CD4-positive, CD25-positive, alpha-beta regulatory T cell (primary cell): ENCODE measurements around the gene LMLN. TPM values are rescaled to one million over a fixed set of nuclear protein-coding genes. Genes with fewer than 3 reads are reported as not detected.

Experiments used
- ATAC-seq, 2 donors: fragments of 150-1000 bp; cut with Tn5 transposase; one replicate each; pipeline ENCODE4 v1.10.0; 2021; ENCODE audit warnings: low read depth in 2 of 2, moderate number of reproducible peaks in 2 of 2, moderate library complexity in 1 of 2
- DNase-seq, 3 donors: peaks; one replicate each; pipeline versions ENCODE4 v3.0.0 to v3.0.0-alpha.2; 2012 to 2022; ENCODE audit warnings: mixed read lengths in 1 of 3
- H3K27ac ChIP-seq: one replicate; pipeline ENCODE4 v1.7.0; 2013; ENCODE audit warnings: mild to moderate bottlenecking, low read length; ENCODE audit not compliant: insufficient read depth, poor library complexity, severe bottlenecking
- H3K27me3 ChIP-seq: one replicate; pipeline ENCODE4 v1.7.0; 2013; ENCODE audit warnings: low read length; ENCODE audit not compliant: control insufficient read depth, insufficient read depth
- H3K36me3 ChIP-seq: one replicate; pipeline ENCODE4 v1.7.0; 2013; ENCODE audit warnings: mild to moderate bottlenecking, low read length, moderate library complexity; ENCODE audit not compliant: control insufficient read depth, insufficient read depth
- H3K4me1 ChIP-seq: 2 replicates; pipeline ENCODE4 v1.7.0; 2013; ENCODE audit warnings: mild to moderate bottlenecking, low read length; ENCODE audit not compliant: insufficient read depth, control insufficient read depth, poor library complexity, severe bottlenecking
- H3K4me3 ChIP-seq: one replicate; pipeline ENCODE4 v1.7.0; 2013; ENCODE audit warnings: low read depth, mild to moderate bottlenecking, low read length, moderate library complexity
- H3K9me3 ChIP-seq, 2 experiments: 1 replicate in 1 of 2; 2 replicates in 1 of 2; pipeline ENCODE4 v1.7.0; 2013; ENCODE audit warnings: low read length in 2 of 2, mild to moderate bottlenecking in 1 of 2, moderate library complexity in 1 of 2; ENCODE audit not compliant: control insufficient read depth in 2 of 2
- H3K27ac Mint-ChIP-seq, 3 donors: one replicate each; pipeline ENCODE4 v1.8.0; 2020 to 2022; ENCODE audit warnings: mild to moderate bottlenecking in 3 of 3, mixed read lengths in 3 of 3, moderate library complexity in 2 of 3
- H3K27me3 Mint-ChIP-seq: one replicate; pipeline ENCODE4 v1.8.0; 2022; ENCODE audit warnings: mild to moderate bottlenecking, mixed read lengths
- H3K36me3 Mint-ChIP-seq: one replicate; pipeline ENCODE4 v1.8.0; 2020; ENCODE audit warnings: mixed read lengths
- H3K4me1 Mint-ChIP-seq, 4 donors: one replicate each; pipeline ENCODE4 v1.8.0; 2020 to 2022; ENCODE audit warnings: mixed read lengths in 4 of 4, mild to moderate bottlenecking in 1 of 4
- H3K4me3 Mint-ChIP-seq, 4 donors: one replicate each; pipeline ENCODE4 v1.8.0; 2020 to 2022; ENCODE audit warnings: mild to moderate bottlenecking in 4 of 4, mixed read lengths in 4 of 4, moderate library complexity in 3 of 4
- H3K9me3 Mint-ChIP-seq, 7 donors: one replicate each; pipeline ENCODE4 v1.8.0; 2020 to 2022; ENCODE audit warnings: mixed read lengths in 7 of 7, mild to moderate bottlenecking in 3 of 7, moderate library complexity in 2 of 7
- polyA plus RNA-seq, 4 donors: library from polyadenylated mRNA; unstranded; fragments of 300-500 nt; fragmentation: Illumina TruSeq; gene quantifications; one replicate each; pipeline ENCODE4 v1.2.3, GENCODE V29; 2021
- total RNA-seq: library from RNA; stranded (reverse); gene quantifications from one replicate; pipeline ENCODE4 v1.2.3, GENCODE V29; 2022

Gene LMLN
- total and polyA plus RNA-seq, 5 donors from 2014 or later: 0.57 to 2.5 (median 1.8) TPM

- no peak overlapping the region for H3K4me3 ChIP-seq
- H3K36me3 Mint-ChIP-seq: peaks cover 8% of the 10 kb centered on the region
- no peak overlapping the region for H3K27ac Mint-ChIP-seq
- H3K9me3 ChIP-seq: no peaks in the 10 kb centered on the region
- H3K4me1 Mint-ChIP-seq: peaks cover 0 to 27% (median 11%) of the 10 kb centered on the region in 4 donors
- H3K27ac ChIP-seq: no peak overlapping the region
- no peaks in the 10 kb centered on the region for H3K27me3 ChIP-seq
- ATAC-seq (no peak), DNase-seq (peak in 1 of 3 donors; percentile 11)
- H3K27me3 Mint-ChIP-seq: no peaks in the 10 kb centered on the region
- peaks cover 0 to 1% (median 0%) of the 10 kb centered on the region in 7 donors for H3K9me3 Mint-ChIP-seq
- H3K36me3 ChIP-seq: no peaks in the 10 kb centered on the region
- no peak overlapping the region for H3K4me3 Mint-ChIP-seq
- H3K4me1 ChIP-seq: peaks cover 3% of the 10 kb centered on the region
Measured at GRCh38 chr3:197983076-197983475, 23.1 kb downstream of the LMLN start.

GRCh38 chr3:197989651-197990050 lies 29.6 kb downstream of the LMLN start:
- no peaks in the 10 kb centered on the region for H3K9me3 ChIP-seq
- H3K27ac ChIP-seq: no peak overlapping the region
- Mint-ChIP-seq H3K36me3 (peaks cover 33% of the 10 kb centered on the region), H3K9me3 (no peaks in the 10 kb centered on the region), H3K27ac (no peak overlapping the region), H3K4me1 (no peaks in the 10 kb centered on the region), H3K4me3 (no peak overlapping the region), H3K27me3 (no peaks in the 10 kb centered on the region)
- H3K27me3 ChIP-seq: no peaks in the 10 kb centered on the region
- DNase-seq: no peak
- H3K36me3 ChIP-seq: peaks cover 2% of the 10 kb centered on the region
- ATAC-seq: no peak
- H3K4me3 ChIP-seq: no peak overlapping the region
- no peaks in the 10 kb centered on the region for H3K4me1 ChIP-seq

- H3K9me3 Mint-ChIP-seq: no peaks in the 10 kb centered on the region
- Histone ChIP-seq H3K4me3 (no peak overlapping the region), H3K27ac (no peak overlapping the region), H3K9me3 (no peaks in the 10 kb centered on the region), H3K36me3 (peaks cover 2% of the 10 kb centered on the region), H3K4me1 (no peaks in the 10 kb centered on the region), H3K27me3 (no peaks in the 10 kb centered on the region)
- H3K27ac Mint-ChIP-seq: no peak overlapping the region
- DNase-seq (no peak), ATAC-seq (no peak)
- H3K27me3 Mint-ChIP-seq: no peaks in the 10 kb centered on the region
- peaks cover 27% of the 10 kb centered on the region for H3K36me3 Mint-ChIP-seq
- no peaks in the 10 kb centered on the region for H3K4me1 Mint-ChIP-seq
- no peak overlapping the region for H3K4me3 Mint-ChIP-seq
Measured at GRCh38 chr3:197994736-197995135, 34.7 kb downstream of the LMLN start.

- Mint-ChIP-seq H3K27me3 (no peaks in the 10 kb centered on the region), H3K4me3 (no peak overlapping the region), H3K4me1 (no peaks in the 10 kb centered on the region), H3K27ac (no peak overlapping the region), H3K36me3 (peaks cover 24% of the 10 kb centered on the region), H3K9me3 (no peaks in the 10 kb centered on the region)
- DNase-seq (no peak), ATAC-seq (no peak)
- no peaks in the 10 kb centered on the region for H3K27me3 ChIP-seq
- no peaks in the 10 kb centered on the region for H3K36me3 ChIP-seq
- no peaks in the 10 kb centered on the region for H3K9me3 ChIP-seq
- no peak overlapping the region for H3K4me3 ChIP-seq
- H3K27ac ChIP-seq: no peak overlapping the region
- H3K4me1 ChIP-seq: no peaks in the 10 kb centered on the region
Measured at GRCh38 chr3:197996855-197997254, 36.8 kb downstream of the LMLN start.

- Histone ChIP-seq H3K4me3 (no peak overlapping the region), H3K36me3 (no peaks in the 10 kb centered on the region), H3K9me3 (no peaks in the 10 kb centered on the region), H3K4me1 (no peaks in the 10 kb centered on the region), H3K27me3 (no peaks in the 10 kb centered on the region), H3K27ac (no peak overlapping the region)
- peaks cover 13% of the 10 kb centered on the region for H3K36me3 Mint-ChIP-seq
- ATAC-seq (no peak), DNase-seq (no peak)
- no peak overlapping the region for H3K4me3 Mint-ChIP-seq
- no peaks in the 10 kb centered on the region for H3K4me1 Mint-ChIP-seq
- no peak overlapping the region for H3K27ac Mint-ChIP-seq
- no peaks in the 10 kb centered on the region for H3K27me3 Mint-ChIP-seq
- H3K9me3 Mint-ChIP-seq: no peaks in the 10 kb centered on the region
Measured at GRCh38 chr3:197997936-197998335, 37.9 kb downstream of the LMLN start.

GRCh38 chr3:198017090-198017489 lies 57.1 kb downstream of the LMLN start:
- no peak overlapping the region for H3K4me3 ChIP-seq
- Mint-ChIP-seq H3K36me3 (peaks cover 9% of the 10 kb centered on the region), H3K27ac (no peak overlapping the region), H3K27me3 (no peaks in the 10 kb centered on the region), H3K4me3 (no peak overlapping the region), H3K9me3 (peaks cover 0 to 2% (median 0%) of the 10 kb centered on the region in 7 donors), H3K4me1 (no peaks in the 10 kb centered on the region)
- no peak for DNase-seq
- no peak overlapping the region for H3K27ac ChIP-seq
- no peaks in the 10 kb centered on the region for H3K9me3 ChIP-seq
- H3K4me1 ChIP-seq: no peaks in the 10 kb centered on the region
- ATAC-seq: no peak
- H3K27me3 ChIP-seq: no peaks in the 10 kb centered on the region
- H3K36me3 ChIP-seq: no peaks in the 10 kb centered on the region

- no peak for ATAC-seq
- peaks cover 0 to 1% (median 0%) of the 10 kb centered on the region in 7 donors for H3K9me3 Mint-ChIP-seq
- no peaks in the 10 kb centered on the region for H3K27me3 ChIP-seq
- no peak overlapping the region for H3K27ac ChIP-seq
- H3K36me3 ChIP-seq: peaks cover 4% of the 10 kb centered on the region
- H3K27me3 Mint-ChIP-seq: no peaks in the 10 kb centered on the region
- no peak overlapping the region for H3K4me3 ChIP-seq
- no peak overlapping the region for H3K4me3 Mint-ChIP-seq
- H3K4me1 ChIP-seq: no peaks in the 10 kb centered on the region
- no peaks in the 10 kb centered on the region for H3K9me3 ChIP-seq
- no peak overlapping the region for H3K27ac Mint-ChIP-seq
- DNase-seq: no peak
- H3K4me1 Mint-ChIP-seq: no peaks in the 10 kb centered on the region
- peaks cover 13% of the 10 kb centered on the region for H3K36me3 Mint-ChIP-seq
Measured at GRCh38 chr3:198018416-198018815, 58.4 kb downstream of the LMLN start.

GRCh38 chr3:198019115-198019514 lies 59.1 kb downstream of the LMLN start:
- no peak overlapping the region for H3K4me3 Mint-ChIP-seq

More at GRCh38 chr3:198019115-198019514, 59.1 kb downstream of the LMLN start:
- no peak for ATAC-seq
- no peak overlapping the region for H3K27ac Mint-ChIP-seq
- no peaks in the 10 kb centered on the region for H3K27me3 Mint-ChIP-seq
- H3K4me1 Mint-ChIP-seq: no peaks in the 10 kb centered on the region
- H3K4me3 ChIP-seq: no peak overlapping the region
- H3K27ac ChIP-seq: no peak overlapping the region
- no peaks in the 10 kb centered on the region for H3K9me3 ChIP-seq
- peaks cover 0 to 1% (median 0%) of the 10 kb centered on the region in 7 donors for H3K9me3 Mint-ChIP-seq
- H3K36me3 ChIP-seq: peaks cover 4% of the 10 kb centered on the region
- no peaks in the 10 kb centered on the region for H3K27me3 ChIP-seq
- no peaks in the 10 kb centered on the region for H3K4me1 ChIP-seq
- peaks cover 13% of the 10 kb centered on the region for H3K36me3 Mint-ChIP-seq
- DNase-seq: no peak
